WI38 (cell line): ENCODE results near the gene ZNF682.
"Not testable (repeated sequence)": the region's sequence is repeated elsewhere in the genome, so short reads cannot be mapped to it uniquely, and the experiment has no call there.

Experiments used
- H3K4me3 ChIP-seq: 2 replicates; pipeline ENCODE4 v1.5.1; 2011; ENCODE audit warnings: low read depth, mild to moderate bottlenecking, control low read depth, low read length
- TF ChIP-seq, protein P1 (sequence below): IDR thresholded peaks from 2 replicates; pipeline ENCODE4 v1.5.1; 2012; ENCODE audit warnings: low read depth, mild to moderate bottlenecking, control low read depth, low read length

Gene ZNF682

DNA sequence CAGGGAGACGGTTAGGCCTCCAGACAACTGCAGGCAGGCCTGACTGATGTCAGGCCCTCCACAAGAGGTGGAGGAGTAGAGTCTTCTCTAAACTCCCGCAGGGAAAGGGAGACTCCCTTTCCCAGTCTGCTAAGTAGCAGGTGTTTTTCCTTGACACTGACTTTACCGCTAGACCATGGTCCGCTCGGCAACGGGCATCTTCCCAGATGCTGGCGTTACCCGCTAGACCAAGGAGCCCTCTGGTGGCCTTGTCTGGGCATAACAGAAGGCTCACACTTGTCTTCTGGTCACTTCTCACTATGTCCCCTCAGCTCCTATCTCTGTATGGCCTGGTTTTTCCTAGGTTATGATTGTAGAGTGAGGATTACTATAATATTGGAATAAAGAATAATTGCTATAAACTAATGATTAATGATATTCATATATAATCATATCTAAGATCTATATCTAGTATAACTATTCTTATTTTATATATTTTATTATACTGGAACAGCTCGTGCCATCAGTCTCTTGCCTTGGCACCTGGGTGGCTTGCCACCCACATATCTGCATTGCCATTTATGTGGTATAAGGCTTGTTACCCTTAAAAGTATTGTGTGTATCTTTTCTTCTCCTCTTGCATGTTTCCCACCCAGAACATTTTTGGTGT, 80.0 kb downstream of the ZNF682 start:
- TF ChIP-seq, protein P1, sequence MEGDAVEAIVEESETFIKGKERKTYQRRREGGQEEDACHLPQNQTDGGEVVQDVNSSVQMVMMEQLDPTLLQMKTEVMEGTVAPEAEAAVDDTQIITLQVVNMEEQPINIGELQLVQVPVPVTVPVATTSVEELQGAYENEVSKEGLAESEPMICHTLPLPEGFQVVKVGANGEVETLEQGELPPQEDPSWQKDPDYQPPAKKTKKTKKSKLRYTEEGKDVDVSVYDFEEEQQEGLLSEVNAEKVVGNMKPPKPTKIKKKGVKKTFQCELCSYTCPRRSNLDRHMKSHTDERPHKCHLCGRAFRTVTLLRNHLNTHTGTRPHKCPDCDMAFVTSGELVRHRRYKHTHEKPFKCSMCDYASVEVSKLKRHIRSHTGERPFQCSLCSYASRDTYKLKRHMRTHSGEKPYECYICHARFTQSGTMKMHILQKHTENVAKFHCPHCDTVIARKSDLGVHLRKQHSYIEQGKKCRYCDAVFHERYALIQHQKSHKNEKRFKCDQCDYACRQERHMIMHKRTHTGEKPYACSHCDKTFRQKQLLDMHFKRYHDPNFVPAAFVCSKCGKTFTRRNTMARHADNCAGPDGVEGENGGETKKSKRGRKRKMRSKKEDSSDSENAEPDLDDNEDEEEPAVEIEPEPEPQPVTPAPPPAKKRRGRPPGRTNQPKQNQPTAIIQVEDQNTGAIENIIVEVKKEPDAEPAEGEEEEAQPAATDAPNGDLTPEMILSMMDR, result peak; percentile 48; the same call in 1 of the 2 replicates
- H3K4me3 ChIP-seq, result not testable (repeated sequence)

DNA sequence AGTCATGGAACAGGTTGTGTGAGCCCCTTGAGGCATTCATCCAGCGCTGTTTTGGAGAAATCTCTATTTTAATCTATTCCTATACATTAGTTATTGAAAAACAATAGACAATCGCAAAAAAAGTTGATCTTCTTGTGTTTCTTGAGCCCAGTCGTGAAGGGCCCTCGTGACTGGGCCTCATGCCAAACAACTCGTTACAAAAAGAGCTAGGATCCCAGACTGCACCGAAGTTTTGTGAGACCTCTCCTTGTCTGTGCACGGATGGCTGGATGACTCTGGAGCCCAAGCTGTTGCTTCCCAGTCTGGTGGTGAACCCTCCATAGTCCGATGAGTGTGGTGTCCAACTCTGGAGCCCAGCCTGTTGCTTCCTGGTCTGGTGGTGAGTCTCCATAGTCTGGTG, 81.5 kb downstream of the ZNF682 start:
- not testable (repeated sequence) for H3K4me3 ChIP-seq

DNA sequence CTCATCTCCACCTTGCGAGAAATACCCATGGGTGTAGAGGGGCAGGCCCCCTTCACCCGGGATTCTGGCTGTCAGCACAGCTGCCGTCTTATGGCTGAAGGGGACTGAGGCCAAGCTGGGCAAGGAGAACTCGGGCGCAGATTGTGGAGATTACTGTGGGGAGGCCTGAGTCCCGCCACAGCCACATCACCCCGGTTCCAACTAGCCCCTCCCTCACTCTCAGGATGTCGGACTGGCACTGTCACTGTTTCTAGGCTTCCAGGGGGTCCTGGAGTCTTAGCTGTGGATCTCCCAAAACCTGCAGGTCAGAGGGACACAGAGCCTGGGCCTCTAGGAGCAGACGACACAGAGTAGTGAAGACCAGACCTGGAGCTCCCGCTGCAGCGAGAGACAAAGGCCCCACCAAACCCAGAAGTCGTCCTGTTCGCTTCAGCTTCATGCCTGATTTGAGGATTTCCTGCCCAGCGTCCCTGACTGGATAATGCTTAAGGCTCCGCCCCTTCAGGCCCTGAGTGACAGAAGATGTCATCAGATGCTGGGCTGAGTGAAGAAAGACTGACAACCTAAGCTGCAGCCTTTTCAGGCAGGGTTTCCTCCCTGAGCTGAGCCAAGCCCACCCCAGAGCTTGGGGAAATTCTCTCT, 82.8 kb downstream of the ZNF682 start:
- TF ChIP-seq, protein P1, result no peak
- no peak overlapping the region for H3K4me3 ChIP-seq

DNA sequence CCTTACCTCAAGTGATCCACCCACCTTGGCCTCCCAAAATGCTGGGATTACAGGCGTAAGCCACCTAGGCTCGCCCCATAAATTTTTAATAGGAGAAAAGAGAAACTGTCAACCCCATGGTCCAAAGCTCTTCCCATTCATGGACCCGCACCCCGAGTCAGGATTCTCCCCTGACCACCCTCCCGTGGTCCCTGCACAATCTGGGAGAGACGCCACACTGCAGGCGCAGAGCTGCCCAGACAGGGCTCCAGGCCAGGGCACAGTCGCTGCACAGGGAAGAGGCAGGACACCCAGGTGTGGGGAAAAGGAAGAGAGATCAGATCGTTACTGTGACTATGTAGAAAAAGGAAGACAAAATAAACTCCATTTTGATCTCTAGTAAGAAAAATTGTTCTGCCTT, 84.1 kb downstream of the ZNF682 start:
- H3K4me3 ChIP-seq, result no peak overlapping the region
- TF ChIP-seq, protein P1, result no peak
